Activated B cell treated with CpG ODN at 0.5 μM for 24 hours (primary cell): ENCODE results near the gene SPR. TPM values are rescaled to one million over a fixed set of nuclear protein-coding genes. Genes with fewer than 3 reads are reported as not detected.

ENCODE experiments used
- ATAC-seq: fragments of 200-7000 bp; cut with Tn5 transposase; one replicate; pipeline ENCODE4 v1.10.0; 2021; ENCODE audit warnings: low read depth, mild to moderate bottlenecking, moderate library complexity
- CTCF ChIA-PET: fragments of 350-600 bp; sonication (Branson Sonifier 250); formaldehyde crosslinking; loops from one replicate; lab custom pipeline; 2021; ENCODE audit warnings: antibody characterized with exemption; lab: Charles Lee
- POLR2A ChIA-PET: fragments of 350-600 bp; sonication (Branson Sonifier 250); formaldehyde crosslinking; loops from one replicate; lab custom pipeline; 2021; ENCODE audit warnings: antibody characterized with exemption; lab: Charles Lee
- DNase-seq: peaks from one replicate; pipeline ENCODE4 v3.0.0; 2022
- H3K27ac Mint-ChIP-seq: one replicate; pipeline ENCODE4 v1.8.0; 2020; ENCODE audit warnings: mixed read lengths
- H3K27me3 Mint-ChIP-seq: one replicate; pipeline ENCODE4 v1.8.0; 2021; ENCODE audit warnings: mixed read lengths
- H3K36me3 Mint-ChIP-seq: one replicate; pipeline ENCODE4 v1.8.0; 2021; ENCODE audit warnings: low read depth, mixed read lengths
- H3K4me1 Mint-ChIP-seq: one replicate; pipeline ENCODE4 v1.8.0; 2021; ENCODE audit warnings: mixed read lengths
- H3K4me3 Mint-ChIP-seq: one replicate; pipeline ENCODE4 v1.8.0; 2020; ENCODE audit warnings: mild to moderate bottlenecking, mixed read lengths
- H3K9me3 Mint-ChIP-seq: one replicate; pipeline ENCODE4 v1.8.0; 2020; ENCODE audit warnings: mixed read lengths
- CTCF ChIP-seq: fragments of 200-600 bp; IDR thresholded peaks from one replicate; pipeline ENCODE4 v1.8.0; 2022; ENCODE audit warnings: antibody characterized with exemption, mild to moderate bottlenecking
- intact Hi-C: fragments of 100-400 bp; cut with micrococcal nuclease; formaldehyde crosslinking; loops from one replicate; pipeline ENCODE4 v1.15.1; 2024
- total RNA-seq: library from RNA; stranded (reverse); gene quantifications from 2 replicates; pipeline ENCODE4 v1.2.3, GENCODE V29; 2022

SPR gene
- total RNA-seq, 1 donor from 2014 or later: 0.31 TPM

DNA sequence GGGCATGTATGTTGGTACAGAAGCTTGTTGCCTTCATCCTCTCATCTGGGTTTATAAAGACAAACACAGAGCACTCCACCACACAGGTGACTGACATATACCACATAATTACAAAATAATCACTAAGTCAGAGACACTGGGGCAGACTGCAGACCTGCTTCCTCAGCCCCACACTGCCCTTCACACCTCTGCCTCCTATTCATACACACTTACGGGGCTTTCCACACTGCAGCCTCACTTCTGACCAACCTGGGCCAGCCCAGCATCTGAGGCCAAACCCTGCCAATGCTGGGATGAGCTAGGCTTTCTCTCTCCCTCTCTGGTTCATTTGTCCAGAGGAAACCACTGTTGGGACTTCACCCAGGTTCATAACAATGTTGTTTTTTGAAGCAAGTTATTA lies 34.6 kb downstream of the SPR start:
- Mint-ChIP-seq H3K4me3 (no peak overlapping the region), H3K9me3 (no peaks in the 10 kb centered on the region), H3K27me3 (peaks cover 60% of the 10 kb centered on the region), H3K4me1 (peaks cover 21% of the 10 kb centered on the region), H3K27ac (no peak overlapping the region), H3K36me3 (no peaks in the 10 kb centered on the region)
- intact Hi-C loops: no loop called here
- ATAC-seq: no peak
- ChIA-PET CTCF (no interaction called here), POLR2A (no interaction called here)
- TF ChIP-seq CTCF: no peak
- DNase-seq: no peak

- intact Hi-C loops: no loop called here
- Mint-ChIP-seq H3K27me3 (peaks cover 52% of the 10 kb centered on the region), H3K4me1 (peaks cover 14% of the 10 kb centered on the region), H3K27ac (no peak overlapping the region), H3K4me3 (no peak overlapping the region), H3K36me3 (no peaks in the 10 kb centered on the region), H3K9me3 (no peaks in the 10 kb centered on the region)
- no peak for TF ChIP-seq CTCF
- no peak for ATAC-seq
- ChIA-PET POLR2A (no interaction called here), CTCF (no interaction called here)
- no peak for DNase-seq
Observed at GRCh38 chr2:72923833-72924352, 36.7 kb downstream of the SPR start.

DNA sequence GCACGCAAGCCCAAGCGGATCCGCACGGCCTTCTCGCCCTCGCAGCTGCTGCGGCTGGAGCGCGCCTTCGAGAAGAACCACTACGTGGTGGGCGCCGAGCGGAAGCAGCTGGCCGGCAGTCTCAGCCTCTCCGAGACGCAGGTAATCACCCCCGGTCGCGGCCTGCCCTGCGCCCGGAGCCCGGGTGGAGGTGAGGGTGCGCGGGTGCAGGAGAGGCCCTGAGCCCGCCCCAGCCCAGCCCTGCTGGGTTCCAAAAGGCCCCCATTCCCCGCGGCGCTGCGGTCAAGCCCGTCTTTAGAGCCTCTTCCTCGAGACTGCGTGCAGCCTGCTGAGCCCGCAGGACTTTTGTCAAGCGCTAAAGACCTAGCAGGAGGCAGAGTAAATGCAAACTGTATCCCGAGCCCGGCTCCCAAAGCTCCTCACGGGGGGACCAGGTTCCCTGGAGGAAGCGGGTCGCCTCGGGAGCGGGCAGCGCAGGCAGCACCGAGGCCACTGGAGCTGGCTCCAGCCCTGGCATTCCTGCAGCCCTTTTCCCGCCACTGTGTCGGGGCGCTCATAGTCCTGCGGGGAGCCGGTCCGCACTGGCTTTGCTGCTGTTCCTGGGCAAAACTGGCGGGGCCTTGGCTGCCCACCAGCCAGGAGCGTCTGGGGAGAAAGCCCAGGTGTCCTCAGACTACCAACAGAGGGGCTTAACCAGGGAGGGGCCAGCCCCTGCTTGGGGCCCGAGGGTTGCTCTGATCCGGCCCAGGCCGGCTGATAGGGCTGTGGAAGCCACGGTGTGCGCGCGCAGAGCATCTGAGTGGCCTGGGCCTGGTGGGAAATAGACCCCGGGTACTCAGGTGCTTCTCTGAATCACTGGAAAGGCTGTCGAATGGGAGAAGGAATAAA lies 37.4 kb downstream of the SPR start:
- no peaks in the 10 kb centered on the region for H3K36me3 Mint-ChIP-seq
- H3K27me3 Mint-ChIP-seq: peaks cover 47% of the 10 kb centered on the region
- no peak overlapping the region for H3K4me3 Mint-ChIP-seq
- DNase-seq (no peak), ATAC-seq (no peak)
- intact Hi-C loops: no loop called here
- H3K9me3 Mint-ChIP-seq: no peaks in the 10 kb centered on the region
- peaks cover 10% of the 10 kb centered on the region for H3K4me1 Mint-ChIP-seq
- ChIA-PET POLR2A (no interaction called here), CTCF (interaction anchor here (1.5 kb wide), 1 partner anchor 253 kb away, joined by 3 read pairs; no protein-coding TSS in a partner anchor)
- H3K27ac Mint-ChIP-seq: no peak overlapping the region
- no peak for TF ChIP-seq CTCF

GRCh38 chr2:72925328-72925943 lies 38.2 kb downstream of the SPR start:
- Mint-ChIP-seq H3K27me3 (peaks cover 44% of the 10 kb centered on the region), H3K9me3 (no peaks in the 10 kb centered on the region), H3K36me3 (no peaks in the 10 kb centered on the region), H3K27ac (no peak overlapping the region), H3K4me3 (no peak overlapping the region), H3K4me1 (peaks cover 4% of the 10 kb centered on the region)
- intact Hi-C loops: no loop called here
- ChIA-PET POLR2A (no interaction called here), CTCF (interaction anchor here (1.5 kb wide), 2 partner anchors 66 to 252 kb away, joined by 3 to 4 read pairs; no protein-coding TSS in a partner anchor)
- DNase-seq: no peak
- TF ChIP-seq CTCF: no peak
- ATAC-seq: no peak

DNA sequence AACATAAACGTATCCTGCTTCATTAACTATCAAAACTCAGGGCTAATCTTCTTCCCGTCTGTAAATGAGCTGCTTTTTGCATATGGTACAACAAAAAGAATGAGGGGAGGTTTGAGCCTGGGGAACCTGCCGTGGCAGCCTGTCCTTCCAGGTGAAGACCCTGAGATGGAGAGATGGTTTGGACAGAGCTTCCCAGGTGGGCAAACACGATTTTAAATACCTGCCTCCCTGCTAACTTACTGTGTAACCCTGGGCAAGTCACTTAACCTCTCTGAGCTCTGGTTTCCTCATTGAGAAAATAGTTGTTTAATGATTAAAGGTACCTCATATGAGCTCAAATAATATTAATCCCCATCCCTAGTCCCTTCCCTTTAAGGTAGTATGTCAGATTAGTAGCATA lies 39.2 kb downstream of the SPR start:
- ATAC-seq (no peak), DNase-seq (no peak)
- ChIA-PET POLR2A (no interaction called here), CTCF (interaction anchor here (0.8 to 1.5 kb wide), 3 partner anchors 33 to 251 kb away, joined by 3 to 4 read pairs (median 3); no protein-coding TSS in a partner anchor)
- Mint-ChIP-seq H3K27ac (no peak overlapping the region), H3K27me3 (peaks cover 41% of the 10 kb centered on the region), H3K36me3 (no peaks in the 10 kb centered on the region), H3K4me1 (peaks cover 2% of the 10 kb centered on the region), H3K4me3 (no peak overlapping the region), H3K9me3 (no peaks in the 10 kb centered on the region)
- TF ChIP-seq CTCF: no peak
- intact Hi-C loops: no loop called here
